Glutamatergic neuron (in vitro differentiated cells): ENCODE data around the gene AGPAT2. TPM values are rescaled to one million over a fixed set of nuclear protein-coding genes. Genes with fewer than 3 reads are reported as not detected.

Experiments
- DNase-seq: peaks from one replicate; pipeline ENCODE4 v3.0.0; 2022
- H3K27ac Mint-ChIP-seq: one replicate; pipeline ENCODE4 v1.8.0; 2020; ENCODE audit warnings: mild to moderate bottlenecking, mixed read lengths, inconsistent platforms; ENCODE audit not compliant: unreplicated experiment
- H3K27me3 Mint-ChIP-seq: one replicate; pipeline ENCODE4 v1.8.0; 2020; ENCODE audit warnings: mild to moderate bottlenecking, moderate library complexity, mixed read lengths, inconsistent platforms; ENCODE audit not compliant: unreplicated experiment
- H3K36me3 Mint-ChIP-seq: one replicate; pipeline ENCODE4 v1.8.0; 2020; ENCODE audit warnings: mild to moderate bottlenecking, mixed read lengths, inconsistent platforms; ENCODE audit not compliant: unreplicated experiment
- H3K4me1 Mint-ChIP-seq: one replicate; pipeline ENCODE4 v1.8.0; 2020; ENCODE audit warnings: mild to moderate bottlenecking, low read depth, mixed read lengths, inconsistent platforms; ENCODE audit not compliant: unreplicated experiment
- H3K4me3 Mint-ChIP-seq: one replicate; pipeline ENCODE4 v1.8.0; 2020; ENCODE audit warnings: mild to moderate bottlenecking, mixed read lengths, inconsistent platforms; ENCODE audit not compliant: unreplicated experiment
- H3K9me3 Mint-ChIP-seq: one replicate; pipeline ENCODE4 v1.8.0; 2020; ENCODE audit warnings: mild to moderate bottlenecking, moderate library complexity, mixed read lengths, inconsistent platforms; ENCODE audit not compliant: unreplicated experiment
- long read RNA-seq: library from polyadenylated mRNA; unstranded; transcript quantifications from one replicate; pipeline ENCODE4 v2.0.0, GENCODE V29; 2020; ENCODE audit not compliant: unreplicated experiment
- total RNA-seq: library from RNA; stranded (reverse); fragmentation: NEBNext Ultra II Directional; extraction: Animal tissue kit (Norgen Biotek cat#: 25700); gene quantifications from one replicate; pipeline ENCODE4 v1.2.1, GENCODE V29; 2021; ENCODE audit not compliant: unreplicated experiment
- TF ChIP-seq, protein P1 (sequence below): fragments of 200-600 bp; sonication (generic); IDR thresholded peaks from one replicate; pipeline ENCODE4 v1.5.0; 2021; ENCODE audit not compliant: partially characterized antibody, unreplicated experiment

AGPAT2 gene
- 72.8 TPM for total RNA-seq
- long read RNA-seq, transcript AGPAT2-201 (5 exons, 1,391 nt), result minor isoform, 5 of 141 reads
- long read RNA-seq, transcript AGPAT2-202 (6 exons, 1,512 nt), result major isoform, 128 of 141 reads
- long read RNA-seq, partial matches to known transcripts, result 1 of 141 reads
- long read RNA-seq, other reads (novel, unspliced or antisense), result 7 of 141 reads

DNA sequence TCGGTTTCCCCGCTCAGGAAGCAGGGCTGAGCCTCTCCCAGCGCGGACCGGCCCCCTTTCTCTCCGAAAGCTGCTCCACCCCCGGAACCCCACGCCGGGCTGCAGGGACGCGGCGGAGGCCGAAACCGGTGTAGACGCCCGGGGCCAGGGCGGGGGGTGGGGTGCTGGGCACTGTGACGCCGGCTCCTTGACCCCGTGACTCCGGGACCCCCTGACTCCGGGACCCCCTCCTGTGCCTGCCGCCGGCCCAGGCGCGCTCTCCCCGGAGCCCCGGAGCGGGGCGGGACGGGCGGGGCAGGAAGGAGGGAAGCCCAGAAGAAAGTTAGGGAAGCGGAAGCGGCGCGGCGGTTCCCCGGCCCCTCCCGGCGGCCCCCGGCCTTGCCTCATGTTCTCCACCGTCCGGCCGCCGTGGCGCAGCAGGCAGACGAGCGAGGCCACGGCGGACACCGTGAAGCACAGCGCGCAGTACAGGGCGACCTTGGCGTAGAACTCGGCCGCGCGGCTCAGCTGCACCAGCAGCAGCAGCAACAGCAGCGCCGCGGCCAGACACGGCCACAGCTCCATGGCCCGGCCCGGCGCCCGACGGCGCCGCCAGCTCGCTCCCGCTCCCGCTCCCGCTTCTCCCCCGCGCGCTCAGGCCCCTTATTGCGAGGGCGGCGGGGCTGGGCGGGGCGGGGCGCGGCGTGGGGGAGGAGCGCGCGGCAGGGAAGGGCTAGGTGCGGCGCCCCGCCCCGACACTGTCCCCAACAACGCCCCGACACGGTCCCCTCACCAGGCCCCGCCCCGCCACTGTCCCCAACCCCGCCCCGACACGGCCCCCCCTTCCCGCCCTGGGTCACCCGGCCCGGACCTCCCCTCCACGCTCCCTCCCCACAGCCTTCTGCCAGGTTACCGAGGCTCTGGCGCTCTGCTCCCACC is at the start of gene AGPAT2:
AGPAT2 (minus strand) TSS at position 664 of the 918 bp plus-strand sequence; CDS start at position 564, 100 bp downstream.
- Mint-ChIP-seq H3K36me3 (no peaks in the 10 kb centered on the region), H3K4me1 (peaks cover 13% of the 10 kb centered on the region), H3K27ac (peak within 1 kb of the TSS; percentile 56), H3K9me3 (no peaks in the 10 kb centered on the region), H3K27me3 (peaks cover 2% of the 10 kb centered on the region), H3K4me3 (peak within 1 kb of the TSS; percentile 86)
- TF ChIP-seq, protein P1, sequence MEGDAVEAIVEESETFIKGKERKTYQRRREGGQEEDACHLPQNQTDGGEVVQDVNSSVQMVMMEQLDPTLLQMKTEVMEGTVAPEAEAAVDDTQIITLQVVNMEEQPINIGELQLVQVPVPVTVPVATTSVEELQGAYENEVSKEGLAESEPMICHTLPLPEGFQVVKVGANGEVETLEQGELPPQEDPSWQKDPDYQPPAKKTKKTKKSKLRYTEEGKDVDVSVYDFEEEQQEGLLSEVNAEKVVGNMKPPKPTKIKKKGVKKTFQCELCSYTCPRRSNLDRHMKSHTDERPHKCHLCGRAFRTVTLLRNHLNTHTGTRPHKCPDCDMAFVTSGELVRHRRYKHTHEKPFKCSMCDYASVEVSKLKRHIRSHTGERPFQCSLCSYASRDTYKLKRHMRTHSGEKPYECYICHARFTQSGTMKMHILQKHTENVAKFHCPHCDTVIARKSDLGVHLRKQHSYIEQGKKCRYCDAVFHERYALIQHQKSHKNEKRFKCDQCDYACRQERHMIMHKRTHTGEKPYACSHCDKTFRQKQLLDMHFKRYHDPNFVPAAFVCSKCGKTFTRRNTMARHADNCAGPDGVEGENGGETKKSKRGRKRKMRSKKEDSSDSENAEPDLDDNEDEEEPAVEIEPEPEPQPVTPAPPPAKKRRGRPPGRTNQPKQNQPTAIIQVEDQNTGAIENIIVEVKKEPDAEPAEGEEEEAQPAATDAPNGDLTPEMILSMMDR, result no peak
- DNase-seq, result peak; percentile 78

DNA sequence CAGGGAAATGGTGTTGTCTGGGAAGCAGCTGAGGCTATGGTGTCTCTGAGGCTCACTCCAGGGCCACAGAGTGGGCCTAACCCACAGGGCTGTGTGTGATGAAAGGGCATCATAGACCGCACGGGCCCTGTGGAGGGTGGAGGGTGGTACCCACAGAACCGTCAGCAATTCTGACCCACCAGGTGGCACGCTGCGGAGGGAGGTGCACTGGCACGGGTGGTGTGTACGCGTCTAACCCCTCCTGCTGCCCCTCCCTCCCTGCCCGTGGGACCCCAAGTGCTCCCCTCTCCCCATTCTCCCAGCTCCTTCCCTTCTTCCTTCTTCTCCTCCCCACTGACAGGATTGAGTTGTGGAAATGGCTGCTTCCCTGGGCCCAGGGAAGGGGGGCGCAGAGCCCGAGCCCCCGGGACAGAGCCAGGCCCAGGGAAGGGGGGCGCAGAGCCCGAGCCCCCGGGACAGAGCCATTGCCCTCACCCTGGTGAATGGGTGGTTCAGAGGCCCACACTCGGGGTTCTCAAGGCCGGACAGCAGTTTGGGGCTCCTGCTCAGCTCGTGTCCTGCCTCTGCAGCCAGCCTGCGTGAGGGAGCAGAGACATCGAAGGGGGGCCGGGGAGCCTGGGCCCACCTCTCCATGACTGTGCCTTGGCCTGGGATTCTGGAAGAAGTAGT is 48.7 kb upstream of the AGPAT2 start:
- TF ChIP-seq, protein P1, result no peak
- no peaks in the 10 kb centered on the region for H3K36me3 Mint-ChIP-seq
- H3K27me3 Mint-ChIP-seq, result no peaks in the 10 kb centered on the region
- no peak overlapping the region for H3K4me3 Mint-ChIP-seq
- peaks cover 6% of the 10 kb centered on the region for H3K9me3 Mint-ChIP-seq
- no peak for DNase-seq
- no peaks in the 10 kb centered on the region for H3K4me1 Mint-ChIP-seq
- H3K27ac Mint-ChIP-seq, result no peak overlapping the region

DNA sequence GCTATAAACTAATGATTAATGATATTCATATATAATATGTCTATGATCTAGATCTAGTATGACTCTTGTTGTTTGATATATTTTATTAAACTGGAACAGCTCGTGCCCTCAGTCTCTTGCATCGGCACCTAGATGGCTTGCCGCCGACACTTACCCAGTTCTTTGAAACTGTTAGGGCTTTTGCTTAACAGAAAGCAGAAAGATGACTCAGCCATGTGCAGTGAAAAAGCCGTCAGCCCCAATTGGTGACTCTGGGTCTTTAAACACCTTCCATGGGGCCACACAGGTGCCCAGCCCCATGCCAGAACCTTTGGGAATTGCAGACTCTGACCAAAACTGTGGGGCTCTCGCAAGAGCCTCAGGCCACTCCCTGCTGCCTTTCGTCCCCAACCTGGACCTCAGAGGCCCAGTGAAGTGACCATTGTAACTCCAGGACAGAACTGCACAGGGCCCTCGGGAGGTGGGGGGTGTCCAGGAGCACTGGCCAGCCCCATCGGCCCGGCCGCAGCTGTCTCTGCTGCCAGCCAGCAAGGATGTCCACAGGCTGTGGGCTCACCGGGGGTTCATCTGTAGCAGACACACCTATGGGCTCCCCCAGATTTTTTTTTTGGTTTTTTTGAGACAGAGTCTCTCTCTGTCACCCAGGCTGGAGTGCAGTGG is 47.7 kb upstream of the AGPAT2 start:
- peaks cover 6% of the 10 kb centered on the region for H3K9me3 Mint-ChIP-seq
- no peak overlapping the region for H3K27ac Mint-ChIP-seq
- H3K4me1 Mint-ChIP-seq, result no peaks in the 10 kb centered on the region
- peaks cover 2% of the 10 kb centered on the region for H3K27me3 Mint-ChIP-seq
- H3K36me3 Mint-ChIP-seq, result no peaks in the 10 kb centered on the region
- TF ChIP-seq, protein P1, result no peak
- no peak for DNase-seq
- H3K4me3 Mint-ChIP-seq, result no peak overlapping the region

DNA sequence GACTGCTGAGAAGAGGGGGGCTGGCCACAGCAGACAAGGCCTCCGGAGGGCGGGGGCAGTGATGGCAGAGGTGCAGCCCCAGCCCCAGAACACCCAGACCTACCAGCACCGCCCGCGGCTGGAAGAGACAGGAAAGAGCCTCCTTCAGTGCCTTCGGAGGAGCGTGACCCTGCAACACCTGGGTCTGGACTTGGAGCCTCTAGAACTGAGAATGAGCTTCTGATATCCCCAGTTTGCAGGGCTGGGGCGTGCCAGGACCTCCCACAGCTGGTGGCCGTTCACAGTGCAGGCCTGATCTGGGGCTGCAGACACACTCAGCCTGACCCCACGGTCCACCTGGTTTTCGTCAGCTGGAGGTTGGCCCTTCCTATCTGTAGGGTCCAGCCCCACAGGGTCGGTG is 46.4 kb upstream of the AGPAT2 start:
- H3K27ac Mint-ChIP-seq, result no peak overlapping the region
- no peak overlapping the region for H3K4me3 Mint-ChIP-seq
- H3K27me3 Mint-ChIP-seq, result peaks cover 2% of the 10 kb centered on the region
- TF ChIP-seq, protein P1, result no peak
- no peak for DNase-seq
- no peaks in the 10 kb centered on the region for H3K36me3 Mint-ChIP-seq
- no peaks in the 10 kb centered on the region for H3K4me1 Mint-ChIP-seq
- H3K9me3 Mint-ChIP-seq, result peaks cover 7% of the 10 kb centered on the region
